SK-N-SH (cell line): Measurements from ENCODE around the gene FAAP20. TPM values are rescaled to one million over a fixed set of nuclear protein-coding genes. Genes with fewer than 3 reads are reported as not detected.

Experiments
- CTCF ChIA-PET: fragments of 300-600, 350-600 bp; formaldehyde crosslinking; extraction: SDS; loops from one replicate; lab custom pipeline; 2021; lab: Yijun Ruan, JAX
- POLR2A ChIA-PET: fragments of 350-600 bp; sonication (Branson Sonifier 250); formaldehyde crosslinking; extraction: SDS; loops from one replicate; lab custom pipeline; 2020; ENCODE audit warnings: antibody characterized with exemption, inconsistent platforms; lab: Yijun Ruan, JAX
- DNase-seq: peaks from one replicate; pipeline ENCODE4 v3.0.0; 2012
- H2AFZ ChIP-seq: fragments of 200-600 bp; sonication (generic); 2 replicates; pipeline ENCODE4 v1.8.1; 2016; ENCODE audit warnings: antibody characterized with exemption, mild to moderate bottlenecking, low read depth
- H3F3A ChIP-seq: fragments of 200-600 bp; sonication (generic); replicated peaks from 2 replicates; pipeline ENCODE3; 2016; ENCODE audit warnings: antibody characterized with exemption, mild to moderate bottlenecking; ENCODE audit not compliant: insufficient read depth
- H3K27ac ChIP-seq, 2 experiments: fragments of 200-500 bp in 1 of 2; fragments of 200-600 bp in 1 of 2; sonication (Bioruptor generic) in 1 of 2; sonication (generic), shearing (Covaris generic) in 1 of 2; 2 replicates each; pipeline versions ENCODE4 v1.5.1 to v1.6.1; 2014 to 2016; ENCODE audit warnings: low read depth in 2 of 2, inconsistent platforms in 1 of 2, low read length in 1 of 2, mild to moderate bottlenecking in 1 of 2, mixed read lengths in 1 of 2
- H3K27me3 ChIP-seq: fragments of 200-600 bp; sonication (generic), shearing (Covaris generic); 2 replicates; pipeline ENCODE4 v1.6.1; 2016; ENCODE audit warnings: mixed run types; ENCODE audit not compliant: insufficient read depth
- H3K36me3 ChIP-seq, 2 experiments: fragments of 200-500 bp in 1 of 2; fragments of 200-600 bp in 1 of 2; sonication (Bioruptor generic) in 1 of 2; sonication (generic) in 1 of 2; replicated peaks in 1 of 2; 2 replicates each; pipeline versions ENCODE3 to v1.5.1; 2014 to 2016; ENCODE audit warnings: low read length in 1 of 2, mild to moderate bottlenecking in 1 of 2; ENCODE audit not compliant: insufficient read depth in 2 of 2, control insufficient read depth in 1 of 2
- H3K4me1 ChIP-seq, 2 experiments: fragments of 200-500 bp in 1 of 2; fragments of 200-600 bp in 1 of 2; sonication (Bioruptor generic) in 1 of 2; sonication (generic), shearing (Covaris generic) in 1 of 2; 2 replicates each; pipeline versions ENCODE4 v1.5.1 to v1.6.1; 2014 to 2016; ENCODE audit warnings: low read depth in 1 of 2, low read length in 1 of 2, mixed run types in 1 of 2; ENCODE audit not compliant: insufficient read depth in 2 of 2, control insufficient read depth in 1 of 2
- H3K4me2 ChIP-seq: fragments of 200-600 bp; sonication (generic), shearing (Covaris generic); 2 replicates; pipeline ENCODE4 v1.6.1; 2017; ENCODE audit warnings: mixed run types
- H3K4me3 ChIP-seq, 2 experiments: fragments of 200-500 bp in 1 of 2; fragments of 200-600 bp in 1 of 2; sonication (Bioruptor generic) in 1 of 2; sonication (generic), shearing (Covaris generic) in 1 of 2; 2 replicates each; pipeline versions ENCODE4 v1.5.1 to v1.8.1; 2014 to 2016; ENCODE audit warnings: low read depth in 2 of 2, inconsistent platforms in 1 of 2, low read length in 1 of 2, mild to moderate bottlenecking in 1 of 2, mixed read lengths in 1 of 2, moderate library complexity in 1 of 2
- H3K79me2 ChIP-seq: fragments of 200-600 bp; sonication (generic); 2 replicates; pipeline ENCODE4 v1.8.1; 2017; ENCODE audit warnings: mild to moderate bottlenecking; ENCODE audit not compliant: insufficient read depth
- H3K9ac ChIP-seq: fragments of 200-600 bp; sonication (generic); 2 replicates; pipeline ENCODE4 v1.6.1; 2017; ENCODE audit warnings: mixed run types
- H3K9me2 ChIP-seq: fragments of 200-600 bp; sonication (generic); 2 replicates; pipeline ENCODE4 v1.6.1; 2017; ENCODE audit warnings: mixed run types
- H3K9me3 ChIP-seq: fragments of 200-600 bp; sonication (generic); 2 replicates; pipeline ENCODE4 v1.6.1; 2017; ENCODE audit warnings: mixed run types, mild to moderate bottlenecking, moderate library complexity
- H4K20me1 ChIP-seq: fragments of 200-600 bp; sonication (generic); 2 replicates; pipeline ENCODE4 v1.6.1; 2017; ENCODE audit warnings: mild to moderate bottlenecking, mixed run types; ENCODE audit not compliant: insufficient read depth
- ELF1 ChIP-seq: IDR thresholded peaks from 2 replicates; pipeline ENCODE4 v1.4.0; 2012
- FOXM1 ChIP-seq: IDR thresholded peaks from 2 replicates; pipeline ENCODE4 v1.4.0; 2012; ENCODE audit warnings: low read depth, mild to moderate bottlenecking
- POLR2AphosphoS5 ChIP-seq: IDR thresholded peaks from 2 replicates; pipeline ENCODE4 v1.6.1; 2012; ENCODE audit warnings: low read depth, low read length
- RAD21 ChIP-seq: IDR thresholded peaks from 2 replicates; pipeline ENCODE4 v1.6.1; 2012; ENCODE audit warnings: mild to moderate bottlenecking, low read length
- REST ChIP-seq: IDR thresholded peaks from 2 replicates; pipeline ENCODE4 v1.6.1; 2012; ENCODE audit warnings: mild to moderate bottlenecking, low read depth, low read length, moderate library complexity
- SIN3A ChIP-seq: IDR thresholded peaks from 2 replicates; pipeline ENCODE4 v1.6.1; 2012; ENCODE audit warnings: low read depth, mild to moderate bottlenecking, low read length, moderate library complexity, borderline replicate concordance
- TCF12 ChIP-seq: IDR thresholded peaks from 2 replicates; pipeline ENCODE4 v1.4.0; 2012
- USF1 ChIP-seq: IDR thresholded peaks from 2 replicates; pipeline ENCODE4 v1.4.0; 2012; ENCODE audit warnings: low read depth, borderline replicate concordance
- ZBTB33 ChIP-seq: IDR thresholded peaks from 2 replicates; pipeline ENCODE4 v1.4.0; 2012; ENCODE audit warnings: low read depth, borderline replicate concordance
- WGBS: methylation state at CpG from one replicate; pipeline ENCODE4 v1.1.6; 2017; ENCODE audit warnings: low lambda C conversion rate; 5-methylcytosine and 5-hydroxymethylcytosine counted together
- polyA plus RNA-seq, 3 experiments: library from polyadenylated mRNA; depleted of rRNA; stranded (reverse); fragments of >200 nt; gene quantifications; 2 replicates each; pipeline ENCODE4 v1.2.3, GENCODE V29; 2012

FAAP20 gene
- polyA plus RNA-seq, 1 of the 3 experiments (the other 2 are of a cell fraction) = 58.3 TPM

- no peak for TF ChIP-seq REST
- TF ChIP-seq SIN3A = no peak
- TF ChIP-seq FOXM1 = no peak
- TF ChIP-seq, all 33 proteins: peak for 0
These were observed 24.4 kb downstream of the FAAP20 start (continued) for GRCh38 chr1:2170211-2170610.

GRCh38 chr1:2169200-2169836 lies 25.3 kb downstream of the FAAP20 start:
- no peaks in the 10 kb centered on the region for H3F3A ChIP-seq
- 96% methylated on average over 36 of the region's 43 CpGs for WGBS
- H3K4me1 ChIP-seq = peaks cover 0 to under 1% of the 10 kb centered on the region in 2 experiments; a peak in 1 of 4 replicates
- no peaks in the 10 kb centered on the region for H3K9me2 ChIP-seq
- TF ChIP-seq ZBTB33 (no peak), RAD21 (no peak), USF1 (no peak), POLR2AphosphoS5 (no peak), ELF1 (no peak), TCF12 (no peak)
- no peak overlapping the region for H3K4me2 ChIP-seq
- H3K4me3 ChIP-seq = no peak overlapping the region
- peaks cover 0 to 3% of the 10 kb centered on the region in 2 experiments for H3K36me3 ChIP-seq
- ChIA-PET POLR2A (no interaction called here), CTCF (no interaction called here)
- no peak overlapping the region for H2AFZ ChIP-seq
- no peaks in the 10 kb centered on the region for H3K27me3 ChIP-seq
- no peaks in the 10 kb centered on the region for H3K79me2 ChIP-seq
- H3K9me3 ChIP-seq = no peaks in the 10 kb centered on the region
- no peak for DNase-seq
- no peak overlapping the region for H3K9ac ChIP-seq
- H3K27ac ChIP-seq = no peak overlapping the region
- no peaks in the 10 kb centered on the region for H4K20me1 ChIP-seq
